ENCODE data around the gene SCLT1. TPM values are rescaled to one million over a fixed set of nuclear protein-coding genes. Genes with fewer than 3 reads are reported as not detected.

Gene SCLT1
- total RNA-seq, 1 donor from 2014 or later, result 39.0 TPM

- intact Hi-C loops (cut with micrococcal nuclease), result no loop called here
Observed at GRCh38 chr4:128879283-128879682, 214.1 kb downstream of the SCLT1 start.

GRCh38 chr4:128877934-128878333 is 215.4 kb downstream of the SCLT1 start:
- intact Hi-C loops (cut with micrococcal nuclease), result no loop called here

GRCh38 chr4:128876200-128876599 is 217.1 kb downstream of the SCLT1 start:
- intact Hi-C loops (cut with micrococcal nuclease), result no loop called here

- intact Hi-C loops (cut with micrococcal nuclease), result no loop called here
Observed at GRCh38 chr4:128871948-128872347, 221.4 kb downstream of the SCLT1 start.

- intact Hi-C loops (cut with micrococcal nuclease), result no loop called here
Observed at GRCh38 chr4:128869776-128870509, 223.4 kb downstream of the SCLT1 start.

GRCh38 chr4:128868758-128869157 is 224.6 kb downstream of the SCLT1 start:
- intact Hi-C loops (cut with micrococcal nuclease), result no loop called here

- intact Hi-C loops (cut with micrococcal nuclease), result no loop called here
Observed at GRCh38 chr4:128866691-128867090, 226.6 kb downstream of the SCLT1 start.

- intact Hi-C loops (cut with micrococcal nuclease), result no loop called here
Observed at GRCh38 chr4:128866269-128866668, 227.1 kb downstream of the SCLT1 start.

- intact Hi-C loops (cut with micrococcal nuclease), result no loop called here
Observed at GRCh38 chr4:128865132-128865531, 228.2 kb downstream of the SCLT1 start.

- intact Hi-C loops (cut with micrococcal nuclease), result loop anchor here (1.0 to 2.0 kb wide), 10 partner anchors 9 to 672 kb away; partner anchors contain the start of genes JADE1, PGRMC2 and SCLT1
Observed at GRCh38 chr4:128863312-128864075, 229.8 kb downstream of the SCLT1 start.

- intact Hi-C loops (cut with micrococcal nuclease), result loop anchor here (1.0 to 2.0 kb wide), 10 partner anchors 8 to 671 kb away; partner anchors contain the start of genes JADE1, PGRMC2 and SCLT1
Observed at GRCh38 chr4:128862608-128863311, 230.6 kb downstream of the SCLT1 start.

GRCh38 chr4:128861856-128862518 is 231.4 kb downstream of the SCLT1 start:
- intact Hi-C loops (cut with micrococcal nuclease), result loop anchor here (2.0 kb wide), 2 partner anchors 57 to 575 kb away; partner anchors contain the start of gene PGRMC2

- intact Hi-C loops (cut with micrococcal nuclease), result no loop called here
Observed at GRCh38 chr4:128859887-128860677, 233.3 kb downstream of the SCLT1 start.

- intact Hi-C loops (cut with micrococcal nuclease), result no loop called here
Observed at GRCh38 chr4:128858879-128859671, 234.3 kb downstream of the SCLT1 start.

- intact Hi-C loops (cut with micrococcal nuclease), result no loop called here
Observed at GRCh38 chr4:128856246-128856645, 237.1 kb downstream of the SCLT1 start.

GRCh38 chr4:128855621-128856020 is 237.7 kb downstream of the SCLT1 start:
- intact Hi-C loops (cut with micrococcal nuclease), result no loop called here

GRCh38 chr4:128854433-128854832 is 238.9 kb downstream of the SCLT1 start:
- intact Hi-C loops (cut with micrococcal nuclease), result loop anchor here (1.0 kb wide), 3 partner anchors 9 to 239 kb away; partner anchors contain the start of gene SCLT1

GRCh38 chr4:128853741-128854140 is 239.6 kb downstream of the SCLT1 start:
- intact Hi-C loops (cut with micrococcal nuclease), result loop anchor here (1.0 kb wide), 3 partner anchors 10 to 240 kb away; partner anchors contain the start of gene SCLT1

GRCh38 chr4:128850252-128850651 is 243.1 kb downstream of the SCLT1 start:
- intact Hi-C loops (cut with micrococcal nuclease), result no loop called here

Measured in T-helper 1 cell treated with Interleukin-12 subunit alpha and Interleukin-12 subunit beta and Interleukin-4 antibody, amounts not matched to agents 30 ng/mL and 1 ng/mL, for 36 hours (primary cell).